H9 (cell line): ENCODE results near the gene MINDY4. TPM values are rescaled to one million over a fixed set of nuclear protein-coding genes. Genes with fewer than 3 reads are reported as not detected.

Source experiments
- DNase-seq: peaks from one replicate; pipeline ENCODE4 v3.0.0-alpha.2; 2017
- H2AFZ ChIP-seq: one replicate; pipeline ENCODE4 v1.6.1; 2013; ENCODE audit warnings: mild to moderate bottlenecking, low read length, control low read depth, moderate library complexity
- H2AK5ac ChIP-seq: 2 replicates; pipeline ENCODE4 v1.6.1; 2013; ENCODE audit warnings: low read length, control low read depth, mixed read lengths; ENCODE audit not compliant: insufficient read length
- H2BK120ac ChIP-seq: one replicate; pipeline ENCODE4 v1.6.1; 2013; ENCODE audit warnings: low read depth, mild to moderate bottlenecking, low read length, control low read depth, inconsistent platforms; ENCODE audit not compliant: poor library complexity, severe bottlenecking
- H2BK12ac ChIP-seq: 2 replicates; pipeline ENCODE4 v1.6.1; 2013; ENCODE audit warnings: low read length, control low read depth, mixed read lengths, low read depth; ENCODE audit not compliant: insufficient read length
- H2BK15ac ChIP-seq: 2 replicates; pipeline ENCODE4 v1.6.1; 2013; ENCODE audit warnings: low read depth, low read length, control low read depth
- H2BK20ac ChIP-seq: one replicate; pipeline ENCODE4 v1.6.1; 2013; ENCODE audit warnings: low read depth, mild to moderate bottlenecking, low read length, control low read depth, inconsistent platforms; ENCODE audit not compliant: poor library complexity, severe bottlenecking
- H2BK5ac ChIP-seq: 2 replicates; pipeline ENCODE4 v1.6.1; 2013; ENCODE audit warnings: low read length, control low read depth, mixed read lengths; ENCODE audit not compliant: insufficient read length
- H3K14ac ChIP-seq: 2 replicates; pipeline ENCODE4 v1.6.1; 2013; ENCODE audit warnings: low read length, control low read depth; ENCODE audit not compliant: insufficient read depth
- H3K18ac ChIP-seq: 2 replicates; pipeline ENCODE4 v1.6.1; 2013; ENCODE audit warnings: low read depth, mild to moderate bottlenecking, mixed read lengths, low read length, control low read depth; ENCODE audit not compliant: insufficient read length
- H3K23ac ChIP-seq: 2 replicates; pipeline ENCODE4 v1.6.1; 2013; ENCODE audit warnings: low read length, control low read depth, mixed read lengths, low read depth; ENCODE audit not compliant: insufficient read length
- H3K23me2 ChIP-seq: 2 replicates; pipeline ENCODE4 v1.6.1; 2013; ENCODE audit warnings: low read depth, mild to moderate bottlenecking, mixed read lengths, low read length, control low read depth; ENCODE audit not compliant: insufficient read length, poor library complexity, severe bottlenecking
- H3K27ac ChIP-seq: 2 replicates; pipeline ENCODE4 v1.5.1; 2013; ENCODE audit warnings: low read length, control low read depth, mixed read lengths, low read depth; ENCODE audit not compliant: insufficient read length
- H3K27me3 ChIP-seq: 2 replicates; pipeline ENCODE4 v1.6.1; 2013; ENCODE audit warnings: low read length, control low read depth, inconsistent platforms; ENCODE audit not compliant: insufficient read depth
- H3K4ac ChIP-seq: 2 replicates; pipeline ENCODE4 v1.6.1; 2013; ENCODE audit warnings: low read depth, mild to moderate bottlenecking, control low read depth, inconsistent platforms, low read length, moderate library complexity
- H3K4me1 ChIP-seq: 2 replicates; pipeline ENCODE4 v1.6.1; 2013; ENCODE audit warnings: low read length, control low read depth, inconsistent platforms; ENCODE audit not compliant: insufficient read depth
- H3K4me2 ChIP-seq: 2 replicates; pipeline ENCODE4 v1.6.1; 2013; ENCODE audit warnings: low read length, control low read depth, mixed read lengths; ENCODE audit not compliant: insufficient read length, insufficient read depth
- H3K56ac ChIP-seq: 2 replicates; pipeline ENCODE4 v1.6.1; 2013; ENCODE audit warnings: low read depth, mild to moderate bottlenecking, mixed read lengths, low read length, control low read depth; ENCODE audit not compliant: insufficient read length
- H3K79me1 ChIP-seq: 2 replicates; pipeline ENCODE4 v1.6.1; 2013; ENCODE audit warnings: low read depth, mild to moderate bottlenecking, moderate library complexity, low read length, control low read depth, inconsistent platforms; ENCODE audit not compliant: insufficient read depth, poor library complexity, severe bottlenecking
- H3K79me2 ChIP-seq: 2 replicates; pipeline ENCODE4 v1.6.1; 2013; ENCODE audit warnings: low read length, control low read depth, inconsistent platforms; ENCODE audit not compliant: insufficient read depth
- H3K9ac ChIP-seq: 2 replicates; pipeline ENCODE4 v1.6.1; 2013; ENCODE audit warnings: low read length, control low read depth, mixed read lengths; ENCODE audit not compliant: insufficient read length; ENCODE audit errors: extremely low read depth
- H3K9me3 ChIP-seq: one replicate; pipeline ENCODE4 v1.6.1; 2013; ENCODE audit warnings: low read depth, low read length, inconsistent platforms; ENCODE audit not compliant: control insufficient read depth
- H3T11ph ChIP-seq: one replicate; pipeline ENCODE4 v1.6.1; 2013; ENCODE audit warnings: mild to moderate bottlenecking, low read length, control low read depth, inconsistent platforms
- H4K20me1 ChIP-seq: one replicate; pipeline ENCODE4 v1.6.1; 2013; ENCODE audit not compliant: control insufficient read depth, insufficient read length, insufficient read depth
- H4K5ac ChIP-seq: 2 replicates; pipeline ENCODE4 v1.6.1; 2013; ENCODE audit warnings: low read depth, mild to moderate bottlenecking, mixed read lengths, low read length, control low read depth; ENCODE audit not compliant: insufficient read length
- H4K8ac ChIP-seq: replicated peaks from 2 replicates; pipeline ENCODE4 v1.6.1; 2013; ENCODE audit warnings: low read length, control low read depth, mixed read lengths, low read depth; ENCODE audit not compliant: insufficient read length
- H4K91ac ChIP-seq: 2 replicates; pipeline ENCODE4 v1.6.1; 2013; ENCODE audit warnings: low read depth, mild to moderate bottlenecking, moderate library complexity, mixed read lengths, low read length, control low read depth; ENCODE audit not compliant: insufficient read length
- H3K27ac Mint-ChIP-seq, 3 experiments: 2 replicates in 2 of 3; 3 replicates in 1 of 3; pipeline ENCODE4 v1.8.0; 2020 to 2021; ENCODE audit warnings: mixed read lengths in 3 of 3, mild to moderate bottlenecking in 1 of 3, moderate library complexity in 1 of 3
- H3K27me3 Mint-ChIP-seq: 2 replicates; pipeline ENCODE4 v1.8.0; 2021; ENCODE audit warnings: low read depth, mild to moderate bottlenecking, moderate library complexity, mixed read lengths
- H3K36me3 Mint-ChIP-seq, 3 experiments: 2 replicates in 2 of 3; 3 replicates in 1 of 3; pipeline ENCODE4 v1.8.0; 2020 to 2021; ENCODE audit warnings: low read depth in 3 of 3, mixed read lengths in 3 of 3; ENCODE audit not compliant: insufficient read depth in 1 of 3
- H3K4me1 Mint-ChIP-seq, 2 experiments: 2 replicates each; pipeline ENCODE4 v1.8.0; 2020; ENCODE audit warnings: mixed read lengths in 2 of 2
- H3K4me3 Mint-ChIP-seq, 2 experiments: 2 replicates in 1 of 2; 3 replicates in 1 of 2; pipeline ENCODE4 v1.8.0; 2020 to 2021; ENCODE audit warnings: mild to moderate bottlenecking in 2 of 2, mixed read lengths in 2 of 2, moderate library complexity in 1 of 2
- H3K9me3 Mint-ChIP-seq, 2 experiments: 2 replicates in 1 of 2; 3 replicates in 1 of 2; pipeline ENCODE4 v1.8.0; 2020; ENCODE audit warnings: mild to moderate bottlenecking in 2 of 2, mixed read lengths in 2 of 2, moderate library complexity in 1 of 2
- CTCF ChIP-seq: fragments of 200-600 bp; sonication (generic); conservative IDR thresholded peaks from 3 replicates; pipeline ENCODE4 v1.8.0; 2021; ENCODE audit warnings: antibody characterized with exemption, mild to moderate bottlenecking
- WGBS: extraction: QIAGEN DNeasy Blood & Tissue Kit; methylation state at CpG from one replicate; pipeline ENCODE4 v1.1.7; 2013; ENCODE audit warnings: missing lambda C conversion rate, low lambda C conversion rate, mixed read lengths; ENCODE audit not compliant: insufficient read length; ENCODE audit errors: extremely low coverage; 5-methylcytosine and 5-hydroxymethylcytosine counted together
- total RNA-seq: library from RNA; stranded (reverse); gene quantifications from 2 replicates; pipeline ENCODE4 v1.2.1, GENCODE V29; 2021

Gene MINDY4
- total RNA-seq, 1 experiment from 2014 or later = 3.1 TPM

- 0 out of 7 replicates have a peak, but pooled peaks cover 0 to 5% (median 0%) of the 10 kb centered on the region in 3 experiments for H3K36me3 Mint-ChIP-seq
- no peak overlapping the region for H4K8ac ChIP-seq
- DNase-seq = no peak
- H3K18ac ChIP-seq = no peak overlapping the region
- H3K9me3 ChIP-seq = no peaks in the 10 kb centered on the region
- H3K79me1 ChIP-seq = no peaks in the 10 kb centered on the region
- H3K23me2 ChIP-seq = no peaks in the 10 kb centered on the region
- no peaks in the 10 kb centered on the region for H3K79me2 ChIP-seq
- H4K20me1 ChIP-seq = no peaks in the 10 kb centered on the region
- H3K27ac Mint-ChIP-seq = no peak overlapping the region; a peak in 1 of 7 replicates
- H3K4me1 ChIP-seq = no peaks in the 10 kb centered on the region
- no peak overlapping the region for H3K23ac ChIP-seq
- H2BK12ac ChIP-seq = no peak overlapping the region
- H2BK20ac ChIP-seq = no peak overlapping the region
- H3K4ac ChIP-seq = no peak overlapping the region
- no CpG with 5 or more reads among the region's 13 CpGs for WGBS
- H3K4me3 Mint-ChIP-seq = no peak overlapping the region
- H3K9ac ChIP-seq = no peak overlapping the region
- no peak overlapping the region for H3K14ac ChIP-seq
- H3K9me3 Mint-ChIP-seq = 0 out of 5 replicates have a peak, but pooled peaks cover 0 to 3% of the 10 kb centered on the region in 2 experiments
- H3K27ac ChIP-seq = no peak overlapping the region
- H2AFZ ChIP-seq = no peak overlapping the region
- no peak overlapping the region for H2BK5ac ChIP-seq
- no peak overlapping the region for H4K5ac ChIP-seq
- H3K4me2 ChIP-seq = no peak overlapping the region
- H3T11ph ChIP-seq = no peak overlapping the region
- no peak overlapping the region for H2AK5ac ChIP-seq
- H2BK120ac ChIP-seq = no peak overlapping the region
- H3K27me3 ChIP-seq = no peaks in the 10 kb centered on the region
- H3K56ac ChIP-seq = no peak overlapping the region
- H3K27me3 Mint-ChIP-seq = peaks cover 2% of the 10 kb centered on the region
- no peak for TF ChIP-seq CTCF
- H3K4me1 Mint-ChIP-seq = peaks cover 2 to 4% of the 10 kb centered on the region in 2 experiments; a peak in 1 of 4 replicates
- no peak overlapping the region for H4K91ac ChIP-seq
- H2BK15ac ChIP-seq = no peak overlapping the region
These were observed 98.8 kb downstream of the MINDY4 start for GRCh38 chr7:30869794-30870611.
